GM12878 (cell line): ENCODE data around the gene PCDHA10. TPM values are rescaled to one million over a fixed set of nuclear protein-coding genes. Genes with fewer than 3 reads are reported as not detected.

ENCODE experiments used
- ATAC-seq: fragments of 200-7000 bp; cut with Tn5 transposase; 3 replicates; pipeline ENCODE4 v1.9.1; 2020; ENCODE audit warnings: mild to moderate bottlenecking, moderate library complexity
- BruUV-seq: library from RNA; stranded (reverse); fragments of 400-500 nt; replicated peaks from 2 replicates; lab custom pipeline; 2021; lab: Mats Ljungman, UMichigan
- CTCF ChIA-PET: fragments of 300-600 bp; sonication (Branson Sonifier 250); formaldehyde crosslinking; extraction: SDS; loops from one replicate; lab custom pipeline; 2021; ENCODE audit warnings: inconsistent platforms; lab: Yijun Ruan, JAX
- POLR2A ChIA-PET: fragments of 350-600 bp; formaldehyde crosslinking; extraction: SDS; loops from one replicate; lab custom pipeline; 2021; ENCODE audit warnings: inconsistent platforms; lab: Charles Lee
- RAD21 ChIA-PET: fragments of 300-600 bp; sonication (Branson Sonifier 250); formaldehyde crosslinking; loops from one replicate; lab custom pipeline; 2023; ENCODE audit warnings: antibody characterized with exemption; ENCODE audit not compliant: unreplicated experiment; lab: Charles Lee
- SMC1A ChIA-PET: fragments of 300-600 bp; sonication (Branson Sonifier 250); formaldehyde crosslinking; loops from one replicate; lab custom pipeline; 2023; ENCODE audit not compliant: unreplicated experiment, uncharacterized antibody; lab: Charles Lee
- DNase-seq: peaks from one replicate; pipeline ENCODE4 v3.0.0-alpha.2; 2011; ENCODE audit warnings: low read depth, low spot score
- FAIRE-seq: peaks from 3 replicates; lab custom pipeline; 2011; peaks lifted over from hg19 to GRCh38; lab: Jason Lieb, UNC
- H2AFZ ChIP-seq: 2 replicates; pipeline ENCODE4 v1.6.0; 2011; ENCODE audit warnings: low read depth, low read length, control low read depth; ENCODE audit not compliant: control insufficient read depth
- H3K27ac ChIP-seq: 2 replicates; pipeline ENCODE4 v1.5.1; 2011; ENCODE audit warnings: control low read depth; ENCODE audit not compliant: control insufficient read depth, insufficient read depth
- H3K27me3 ChIP-seq, 2 experiments: replicated peaks in 1 of 2; 2 replicates each; pipeline versions ENCODE4 v1.6.0 to v1.6.1; 2011; ENCODE audit warnings: low read length in 1 of 2; ENCODE audit not compliant: control insufficient read depth in 2 of 2, insufficient read depth in 2 of 2
- H3K36me3 ChIP-seq, 2 experiments: 2 replicates each; pipeline ENCODE4 v1.5.1; 2011; ENCODE audit warnings: low read length in 1 of 2; ENCODE audit not compliant: control insufficient read depth in 2 of 2, insufficient read depth in 2 of 2
- H3K4me1 ChIP-seq: 2 replicates; pipeline ENCODE4 v1.6.1; 2011; ENCODE audit warnings: mild to moderate bottlenecking, low read length, moderate library complexity, mixed read lengths; ENCODE audit not compliant: control insufficient read depth, insufficient read depth
- H3K4me2 ChIP-seq: 2 replicates; pipeline ENCODE4 v1.6.0; 2011; ENCODE audit warnings: control low read depth; ENCODE audit not compliant: control insufficient read depth, insufficient read depth
- H3K4me3 ChIP-seq: fragments of 200-600 bp; sonication (generic); 2 replicates; pipeline ENCODE4 v1.5.1; 2016
- H3K79me2 ChIP-seq: 2 replicates; pipeline ENCODE4 v1.6.0; 2011; ENCODE audit warnings: low read length; ENCODE audit not compliant: control insufficient read depth, insufficient read depth
- H3K9ac ChIP-seq: 2 replicates; pipeline ENCODE4 v1.8.0; 2011; ENCODE audit warnings: low read length, control low read depth, mixed read lengths; ENCODE audit not compliant: control insufficient read depth, insufficient read depth
- H3K9me3 ChIP-seq: replicated peaks from 3 replicates; pipeline ENCODE4 v1.5.1; 2011; ENCODE audit warnings: mild to moderate bottlenecking, low read length; ENCODE audit not compliant: control insufficient read depth, insufficient read depth
- H4K20me1 ChIP-seq: 2 replicates; pipeline ENCODE4 v1.6.0; 2011; ENCODE audit not compliant: control insufficient read depth, insufficient read depth
- CHD2 ChIP-seq: IDR thresholded peaks from 2 replicates; pipeline ENCODE4 v1.6.1; 2011; ENCODE audit warnings: low read depth, low read length, improper control_type of control experiment, borderline replicate concordance
- EP300 ChIP-seq, 2 experiments: fragments of 150-350 bp in 1 of 2; IDR thresholded peaks; 2 replicates each; pipeline ENCODE4 v1.6.1; 2011 to 2012; ENCODE audit warnings: low read depth in 2 of 2, low read length in 2 of 2, borderline replicate concordance in 1 of 2, improper control_type of control experiment in 1 of 2, inconsistent platforms in 1 of 2; ENCODE audit not compliant: control insufficient read depth in 1 of 2
- KLF5 ChIP-seq: fragments of 450-650 bp; IDR thresholded peaks from 2 replicates; pipeline ENCODE4 v1.6.1; 2014; ENCODE audit warnings: mild to moderate bottlenecking; ENCODE audit not compliant: partially characterized antibody
- MTA2 ChIP-seq: fragments of 450-650 bp; IDR thresholded peaks from 2 replicates; pipeline ENCODE4 v1.6.1; 2016; ENCODE audit warnings: low read depth, mild to moderate bottlenecking, moderate library complexity
- PRDM15 ChIP-seq: fragments of 450-650 bp; formaldehyde crosslinking; IDR thresholded peaks from 2 replicates; pipeline ENCODE4 v1.4.0; 2020; ENCODE audit warnings: mild to moderate bottlenecking, moderate library complexity
- RELB ChIP-seq: fragments of 450-650 bp; IDR thresholded peaks from 2 replicates; pipeline ENCODE4 v1.6.1; 2017; ENCODE audit warnings: low read depth, mild to moderate bottlenecking, moderate library complexity
- ZZZ3 ChIP-seq: IDR thresholded peaks from 2 replicates; pipeline ENCODE4 v1.6.1; 2011; ENCODE audit warnings: low read depth; ENCODE audit not compliant: control insufficient read depth, insufficient read length
- WGBS: methylation state at CpG from one replicate; pipeline ENCODE4 v1.1.6; 2016; ENCODE audit warnings: low lambda C conversion rate; ENCODE audit not compliant: insufficient replicate concordance, insufficient coverage; ENCODE audit errors: missing lambda C conversion rate; 5-methylcytosine and 5-hydroxymethylcytosine counted together
- in situ Hi-C: fragments of 300-500 bp; cut with MboI; formaldehyde crosslinking; loops from 9 replicates; pipeline ENCODE4 v1.14.3; 2018; ENCODE audit warnings: mixed read lengths
- intact Hi-C: fragments of 100-400 bp; cut with micrococcal nuclease; formaldehyde crosslinking; loops from one replicate; pipeline ENCODE4 v1.14.2; 2022; ENCODE audit not compliant: unreplicated experiment
- polyA plus RNA-seq, 11 experiments: library from polyadenylated mRNA; depleted of rRNA in 4 of 11; unstranded in 6 of 11; stranded (reverse) in 5 of 11; fragments of >200 nt; fragmentation: Nextera tagmentation in 4 of 11; fragmentation: Illumina TruSeq in 1 of 11; extraction: Ambion mirVana in 4 of 11; extraction: Trizol in 1 of 11; gene quantifications; 1 replicate in 1 of 11; 2 replicates in 10 of 11; pipeline versions ENCODE4 v1.2.1 to v1.2.3, GENCODE V29; 2011 to 2016; ENCODE audit warnings: inconsistent platforms in 2 of 11, missing spikeins in 2 of 11, low read depth in 1 of 11
- total RNA-seq, 4 experiments: library from RNA; depleted of rRNA in 3 of 4; stranded (reverse); fragments of >200 nt in 3 of 4; fragmentation: Illumina TruSeq in 1 of 4; extraction: Trizol in 1 of 4; gene quantifications; 2 replicates each; pipeline versions ENCODE4 v1.2.1 to v1.2.3, GENCODE V29; 2013 to 2021

The PCDHA10 gene
- total and polyA plus RNA-seq, 10 of the 15 experiments (the other 5 are each of a cell fraction or from before 2014, with no cell fraction given) = 0.01 to 0.06 (median 0.03) TPM; not detected in 5

GRCh38 chr5:140823475-140823874 is 32.2 kb upstream of the PCDHA10 start:
- 87% methylated on average over 38 of the region's 38 CpGs for WGBS
- H3K36me3 ChIP-seq = no peaks in the 10 kb centered on the region
- no peak overlapping the region for H3K4me2 ChIP-seq
- ChIA-PET RAD21 (no interaction called here), POLR2A (no interaction called here), CTCF (interaction anchor here (1.5 kb wide), 1 partner anchor 22 kb away, joined by 3 read pairs; no protein-coding TSS in a partner anchor), SMC1A (no interaction called here)
- no TSS peak for BruUV-seq
- intact Hi-C loops (no loop called here), in situ Hi-C loops (loop anchor here (25.0 kb wide), 1 partner anchor 739 kb away; no protein-coding TSS in a partner anchor)
- FAIRE-seq (no peak), DNase-seq (no peak), ATAC-seq (no peak)
- no peaks in the 10 kb centered on the region for H3K79me2 ChIP-seq
- no peaks in the 10 kb centered on the region for H4K20me1 ChIP-seq
- H3K9ac ChIP-seq = no peak overlapping the region
- H2AFZ ChIP-seq = no peak overlapping the region
- no peak for TF ChIP-seq RELB
- no peak for TF ChIP-seq CHD2
- no peak for TF ChIP-seq KLF5
- no peak for TF ChIP-seq PRDM15 (CRISPR knock-in tag)
- no peak for TF ChIP-seq MTA2
- TF ChIP-seq ZZZ3 = no peak
- no peak for TF ChIP-seq EP300 (IDR thresholded peaks at IDR 0.05; ENCODE audit: borderline replicate concordance in 1 of 2, control insufficient read depth in 1 of 2, low read depth in 2 of 2, low read length in 2 of 2)
- no peak overlapping the region for H3K4me3 ChIP-seq
- no peaks in the 10 kb centered on the region for H3K4me1 ChIP-seq
- H3K27me3 ChIP-seq = no peaks in the 10 kb centered on the region
- H3K9me3 ChIP-seq = no peaks in the 10 kb centered on the region; the same call in 2 of the 3 replicates
- H3K27ac ChIP-seq = no peak overlapping the region
